ENCODE results near the gene HOXD4. TPM values are rescaled to one million over a fixed set of nuclear protein-coding genes. Genes with fewer than 3 reads are reported as not detected.

HOXD4 gene
- total and polyA plus RNA-seq, 4 donors, result 0.12 to 1.1 (median 0.48) TPM

DNA sequence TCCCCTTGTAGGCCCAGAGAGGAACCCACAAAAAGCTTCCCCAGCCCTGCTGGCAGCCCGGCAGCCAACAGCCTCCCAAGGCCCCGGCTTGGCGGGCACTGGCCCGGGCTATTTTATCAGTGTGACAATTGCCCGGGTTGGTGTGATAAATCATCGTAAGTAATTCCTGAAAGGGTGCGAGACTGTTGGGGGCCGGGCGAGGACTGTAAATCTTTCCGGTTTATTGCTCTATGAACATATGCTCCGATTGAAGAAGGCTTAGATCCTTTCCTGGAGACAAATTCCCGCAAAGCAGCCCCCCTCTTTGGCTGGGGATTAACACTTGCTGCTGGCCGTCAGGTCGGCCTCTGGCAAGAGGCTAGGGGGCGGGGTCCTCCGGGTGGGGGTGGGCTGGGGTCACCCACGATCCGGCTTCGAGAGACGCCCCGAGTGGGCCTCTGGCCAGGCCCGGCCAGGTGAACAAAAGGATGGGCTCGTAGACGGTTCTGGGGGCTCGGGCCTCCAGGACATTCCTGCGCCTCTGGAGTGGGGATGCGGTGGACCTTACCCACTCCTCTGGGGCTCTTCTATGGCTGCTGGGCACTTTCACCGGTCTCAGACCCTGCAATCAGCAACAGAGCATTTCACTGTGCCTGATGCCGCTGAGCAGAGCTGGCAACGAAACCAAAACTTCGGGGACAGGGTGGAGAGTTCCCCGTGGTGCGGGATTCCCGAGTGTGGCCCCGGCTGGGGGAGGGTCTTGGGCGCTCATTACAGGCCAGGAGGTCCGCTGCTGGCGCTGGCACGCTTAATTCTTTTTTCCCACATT lies 7.7 kb downstream of the HOXD4 start:
- peak in 1 of 3 donors; percentile 10 for DNase-seq
- TF ChIP-seq, protein P1, sequence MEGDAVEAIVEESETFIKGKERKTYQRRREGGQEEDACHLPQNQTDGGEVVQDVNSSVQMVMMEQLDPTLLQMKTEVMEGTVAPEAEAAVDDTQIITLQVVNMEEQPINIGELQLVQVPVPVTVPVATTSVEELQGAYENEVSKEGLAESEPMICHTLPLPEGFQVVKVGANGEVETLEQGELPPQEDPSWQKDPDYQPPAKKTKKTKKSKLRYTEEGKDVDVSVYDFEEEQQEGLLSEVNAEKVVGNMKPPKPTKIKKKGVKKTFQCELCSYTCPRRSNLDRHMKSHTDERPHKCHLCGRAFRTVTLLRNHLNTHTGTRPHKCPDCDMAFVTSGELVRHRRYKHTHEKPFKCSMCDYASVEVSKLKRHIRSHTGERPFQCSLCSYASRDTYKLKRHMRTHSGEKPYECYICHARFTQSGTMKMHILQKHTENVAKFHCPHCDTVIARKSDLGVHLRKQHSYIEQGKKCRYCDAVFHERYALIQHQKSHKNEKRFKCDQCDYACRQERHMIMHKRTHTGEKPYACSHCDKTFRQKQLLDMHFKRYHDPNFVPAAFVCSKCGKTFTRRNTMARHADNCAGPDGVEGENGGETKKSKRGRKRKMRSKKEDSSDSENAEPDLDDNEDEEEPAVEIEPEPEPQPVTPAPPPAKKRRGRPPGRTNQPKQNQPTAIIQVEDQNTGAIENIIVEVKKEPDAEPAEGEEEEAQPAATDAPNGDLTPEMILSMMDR (IDR thresholded peaks at IDR 0.05; ENCODE audit: control extremely low read depth, extremely low read depth), result no peak
- no peak for ATAC-seq (ENCODE audit: insufficient read depth, low FRiP score)
- Histone ChIP-seq H3K9ac (ENCODE audit: insufficient read depth in 1 of 2, low read length in 2 of 2) (no peak overlapping the region), H3K36me3 (ENCODE audit: control insufficient read depth in 4 of 4, insufficient read depth in 4 of 4, low read length in 4 of 4) (no peaks in the 10 kb centered on the region), H3K9me3 (ENCODE audit: control insufficient read depth in 4 of 4, insufficient read depth in 3 of 4, low read length in 3 of 4) (peaks cover 0 to 25% (median 0%) of the 10 kb centered on the region in 4 donors), H3K4me3 (no peak overlapping the region), H3K4me1 (ENCODE audit: control insufficient read depth in 5 of 5, insufficient read depth in 5 of 5, low read length in 5 of 5) (peaks cover 0 to 28% (median 9%) of the 10 kb centered on the region in 5 donors), H3K27me3 (ENCODE audit: control insufficient read depth in 3 of 3, insufficient read depth in 3 of 3, low read length in 2 of 3) (peaks cover 30 to 96% (median 95%) of the 10 kb centered on the region in 3 donors), H3K27ac (ENCODE audit: low read depth in 1 of 2, low read length in 1 of 2) (no peak overlapping the region)
- 6 to 7% methylated on average over 39 of the region's 39 CpGs for WGBS, 2 donors

DNA sequence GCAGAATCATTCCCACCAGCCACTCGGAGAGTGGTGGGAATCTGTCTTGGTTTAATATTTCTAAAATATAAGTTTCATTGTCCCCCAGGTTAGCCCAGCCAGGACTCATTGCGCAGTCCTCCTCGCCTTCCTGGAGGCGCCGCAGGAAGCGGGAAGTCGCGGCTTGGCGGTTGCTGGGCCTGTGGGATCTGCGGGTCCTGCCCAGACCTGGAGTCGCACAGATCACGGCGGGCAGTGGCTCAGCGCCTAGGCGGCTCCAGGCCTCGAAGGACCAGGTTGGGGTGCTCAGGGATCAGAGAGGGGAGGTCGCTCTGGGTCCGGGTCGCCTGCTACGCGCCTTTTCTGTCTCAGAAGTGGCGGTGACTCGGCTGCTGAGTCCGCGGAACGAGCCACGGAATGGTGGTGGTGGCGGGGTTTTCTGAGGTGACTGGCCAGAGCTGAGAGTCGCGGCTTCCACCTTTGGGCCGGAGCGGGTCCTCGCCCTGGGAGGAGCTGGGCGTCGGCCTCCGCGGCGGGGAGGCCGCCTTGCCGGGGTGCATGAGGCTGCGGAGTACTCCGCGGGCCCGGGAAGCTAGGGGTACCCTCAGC lies 8.4 kb downstream of the HOXD4 start:
- TF ChIP-seq, protein P1 (IDR thresholded peaks at IDR 0.05; ENCODE audit: control extremely low read depth, extremely low read depth), result no peak
- Histone ChIP-seq H3K4me3 (no peak overlapping the region), H3K9ac (ENCODE audit: insufficient read depth in 1 of 2, low read length in 2 of 2) (no peak overlapping the region), H3K27ac (ENCODE audit: low read depth in 1 of 2, low read length in 1 of 2) (no peak overlapping the region), H3K9me3 (ENCODE audit: control insufficient read depth in 4 of 4, insufficient read depth in 3 of 4, low read length in 3 of 4) (peaks cover 0 to 27% (median 0%) of the 10 kb centered on the region in 4 donors), H3K4me1 (ENCODE audit: control insufficient read depth in 5 of 5, insufficient read depth in 5 of 5, low read length in 5 of 5) (peaks cover 0 to 28% (median 9%) of the 10 kb centered on the region in 5 donors), H3K27me3 (ENCODE audit: control insufficient read depth in 3 of 3, insufficient read depth in 3 of 3, low read length in 2 of 3) (peaks cover 30 to 96% (median 95%) of the 10 kb centered on the region in 3 donors), H3K36me3 (ENCODE audit: control insufficient read depth in 4 of 4, insufficient read depth in 4 of 4, low read length in 4 of 4) (no peaks in the 10 kb centered on the region)
- DNase-seq (peak in 1 of 3 donors; percentile 6), ATAC-seq (ENCODE audit: insufficient read depth, low FRiP score) (no peak)
- WGBS, 2 donors, result 3 to 9% methylated on average over 41 to 44 of the region's 44 CpGs

DNA sequence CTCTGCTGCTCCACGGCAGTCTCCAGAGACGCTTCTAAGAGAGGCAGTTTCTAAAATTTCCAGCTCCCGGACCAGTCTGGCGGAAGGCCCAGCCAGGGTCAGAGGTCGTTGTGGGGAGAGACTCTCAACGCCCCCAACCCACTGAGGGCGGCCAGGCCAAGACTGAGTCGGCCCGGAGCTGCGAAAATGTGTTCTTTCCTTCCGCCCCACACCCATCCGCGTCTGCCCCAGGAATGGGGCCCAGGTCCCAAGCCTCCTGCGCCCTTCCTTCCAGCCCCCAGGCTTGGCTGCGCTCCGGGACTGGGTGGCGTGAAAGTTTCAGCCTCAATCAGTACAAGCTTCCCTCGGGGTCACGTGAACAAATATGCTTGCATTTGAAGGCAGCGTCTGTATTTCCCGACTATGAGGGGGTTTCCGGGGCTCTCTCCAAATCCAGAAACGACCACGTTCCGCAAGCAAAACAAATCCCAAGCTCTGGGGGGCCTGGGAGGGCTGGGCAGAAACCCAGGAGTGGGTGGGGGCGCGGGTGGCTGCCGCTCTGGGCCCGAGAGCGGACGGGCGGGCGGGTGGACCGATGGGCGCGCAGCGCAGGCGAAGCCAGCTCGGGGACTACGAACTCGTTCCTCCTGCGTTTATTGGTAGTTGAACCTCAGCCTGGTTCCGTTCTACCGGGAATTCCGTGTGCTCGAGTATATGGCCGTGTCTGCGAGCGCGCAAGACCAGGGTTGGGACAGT lies 9.1 kb downstream of the HOXD4 start:
- H3K4me3 ChIP-seq, result no peak overlapping the region
- no peak overlapping the region for H3K9ac ChIP-seq (ENCODE audit: insufficient read depth in 1 of 2, low read length in 2 of 2)
- peaks cover 27 to 96% (median 95%) of the 10 kb centered on the region in 3 donors for H3K27me3 ChIP-seq (ENCODE audit: control insufficient read depth in 3 of 3, insufficient read depth in 3 of 3, low read length in 2 of 3)
- peaks cover 0 to 33% (median 9%) of the 10 kb centered on the region in 5 donors for H3K4me1 ChIP-seq (ENCODE audit: control insufficient read depth in 5 of 5, insufficient read depth in 5 of 5, low read length in 5 of 5)
- TF ChIP-seq, protein P1 (IDR thresholded peaks at IDR 0.05; ENCODE audit: control extremely low read depth, extremely low read depth), result no peak
- peaks cover 0 to 28% (median 0%) of the 10 kb centered on the region in 4 donors for H3K9me3 ChIP-seq (ENCODE audit: control insufficient read depth in 4 of 4, insufficient read depth in 3 of 4, low read length in 3 of 4)
- 6 to 9% methylated on average over 49 to 50 of the region's 50 CpGs for WGBS, 2 donors
- H3K27ac ChIP-seq (ENCODE audit: low read depth in 1 of 2, low read length in 1 of 2), result no peak overlapping the region
- H3K36me3 ChIP-seq (ENCODE audit: control insufficient read depth in 4 of 4, insufficient read depth in 4 of 4, low read length in 4 of 4), result no peaks in the 10 kb centered on the region
- ATAC-seq (ENCODE audit: insufficient read depth, low FRiP score) (no peak), DNase-seq (peak; percentile 47 to 51 (median 48))
